Mesenteric fat pad (tissue), 1 donor: ENCODE measurements around the gene SLC19A1. TPM values are rescaled to one million over a fixed set of nuclear protein-coding genes. Genes with fewer than 3 reads are reported as not detected.

Source experiments
- DNase-seq: peaks from one replicate; pipeline ENCODE4 v3.0.0-alpha.2; 2020; ENCODE audit warnings: low spot score
- long read RNA-seq: library from polyadenylated mRNA; unstranded; transcript quantifications from one replicate; pipeline ENCODE4 v2.0.0, GENCODE V29; 2020
- total RNA-seq: library from RNA; stranded (reverse); fragmentation: NEBNext Ultra II Directional; extraction: Animal tissue kit (Norgen Biotek cat#: 25700); gene quantifications from one replicate; pipeline ENCODE4 v1.2.1, GENCODE V29; 2021
- donor health status: DM: yes; HTN: yes; CAD: no.

SLC19A1 gene
- total RNA-seq = 21.7 TPM
- long read RNA-seq, transcript SLC19A1-209 (5 exons, 1,896 nt) = major isoform, 14 of 73 reads
- long read RNA-seq, transcript SLC19A1-201 (6 exons, 3,811 nt) = minor isoform, 12 of 73 reads
- long read RNA-seq, transcript SLC19A1-202 (6 exons, 1,884 nt) = minor isoform, 5 of 73 reads
- long read RNA-seq, partial matches to known transcripts = 20 of 73 reads
- long read RNA-seq, other reads (novel, unspliced or antisense) = 22 of 73 reads

GRCh38 chr21:45542242-45542666, at the start of gene SLC19A1:
Gene SLC19A1, minus strand, starts transcription at chr21:45542440. Its CDS starts 4,481 bp downstream, at chr21:45537959.
- DNase-seq = peak; percentile 92

GRCh38 chr21:45591619-45592207, 49.5 kb upstream of the SLC19A1 start:
- no peak for DNase-seq

GRCh38 chr21:45590726-45591618, 48.7 kb upstream of the SLC19A1 start:
- peak; percentile 89 for DNase-seq

DNA sequence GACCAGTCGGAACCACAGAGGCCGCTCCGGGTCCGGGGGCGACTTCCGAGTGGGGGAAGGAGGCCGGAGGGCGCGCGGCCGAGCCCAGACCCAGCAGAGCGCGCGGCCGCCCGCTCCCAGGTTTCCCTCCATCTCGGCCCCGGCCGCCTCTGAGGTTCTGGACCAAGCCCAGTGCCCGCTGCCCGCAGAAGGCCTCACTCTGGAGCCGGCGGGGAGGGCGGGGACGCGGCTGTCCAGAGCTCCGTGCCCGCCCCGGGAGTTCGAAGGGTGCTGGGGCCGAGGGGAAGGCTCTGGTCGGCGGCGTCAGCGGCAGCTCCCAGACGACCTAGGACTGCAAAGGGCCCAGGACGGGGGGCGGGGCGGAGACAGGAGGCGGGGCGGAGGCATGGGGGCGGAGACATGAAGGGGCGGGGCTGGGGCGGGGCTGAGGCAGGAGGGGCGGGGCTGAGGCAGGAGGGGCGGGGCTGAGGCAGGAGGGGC, 48.0 kb upstream of the SLC19A1 start:
- peak; percentile 89 for DNase-seq

DNA sequence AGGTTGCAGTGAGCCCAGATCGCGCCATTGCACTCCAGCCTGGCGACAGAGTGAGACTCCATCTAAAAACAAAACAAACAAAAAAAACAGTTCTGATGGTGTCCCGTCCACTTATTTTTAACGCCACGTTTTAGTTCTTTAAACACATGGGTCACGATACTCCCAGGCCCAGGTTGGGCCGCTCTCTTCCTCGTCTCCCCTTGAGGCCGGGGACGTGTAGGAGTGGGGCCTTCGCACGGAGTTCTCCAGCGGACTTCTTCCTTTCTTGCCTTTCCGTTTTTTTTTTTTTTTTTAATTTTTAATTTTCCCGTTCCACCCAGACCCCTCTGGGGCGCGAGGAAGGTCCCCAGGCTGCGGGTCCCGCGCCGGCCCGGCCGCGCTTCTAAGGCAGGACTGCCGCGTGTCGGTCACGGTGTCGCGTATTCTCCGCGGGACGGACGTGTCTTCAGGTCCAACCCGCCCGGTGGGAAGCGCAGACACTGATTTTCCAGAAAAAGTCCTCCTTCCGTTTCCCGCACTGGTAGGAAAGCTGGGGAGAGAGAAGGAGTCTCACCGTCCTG, 47.5 kb upstream of the SLC19A1 start:
- DNase-seq = peak; percentile 82

DNA sequence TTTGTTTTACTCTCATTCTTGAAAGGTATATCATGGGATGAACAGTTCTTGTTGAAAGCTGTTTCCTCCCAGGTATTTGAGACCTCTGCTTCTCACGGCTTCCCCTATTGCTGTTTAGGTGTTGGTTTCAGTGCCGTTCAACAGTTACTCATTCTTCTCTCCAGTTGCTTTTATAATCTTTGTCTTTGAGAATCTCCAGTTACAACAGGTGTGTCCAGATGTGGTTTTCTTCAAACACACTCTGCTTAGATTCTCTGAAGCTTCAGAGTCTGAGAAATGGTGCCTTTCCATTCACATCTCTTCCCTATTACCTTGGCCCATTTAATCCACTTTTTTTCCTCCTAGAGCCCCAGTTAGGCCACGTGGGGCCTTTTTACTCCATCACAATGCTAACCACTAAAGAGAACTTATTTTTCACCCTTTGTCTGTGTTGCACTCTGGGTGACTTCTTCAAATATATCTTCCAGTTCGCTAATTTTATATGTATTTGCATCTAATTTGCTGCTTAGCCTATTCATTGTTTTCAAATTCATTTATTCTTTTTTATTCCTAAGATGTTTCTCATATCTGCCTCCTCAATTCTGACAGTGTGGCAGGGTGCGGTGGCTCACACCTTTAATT, 46.7 kb upstream of the SLC19A1 start:
- DNase-seq = no peak

DNA sequence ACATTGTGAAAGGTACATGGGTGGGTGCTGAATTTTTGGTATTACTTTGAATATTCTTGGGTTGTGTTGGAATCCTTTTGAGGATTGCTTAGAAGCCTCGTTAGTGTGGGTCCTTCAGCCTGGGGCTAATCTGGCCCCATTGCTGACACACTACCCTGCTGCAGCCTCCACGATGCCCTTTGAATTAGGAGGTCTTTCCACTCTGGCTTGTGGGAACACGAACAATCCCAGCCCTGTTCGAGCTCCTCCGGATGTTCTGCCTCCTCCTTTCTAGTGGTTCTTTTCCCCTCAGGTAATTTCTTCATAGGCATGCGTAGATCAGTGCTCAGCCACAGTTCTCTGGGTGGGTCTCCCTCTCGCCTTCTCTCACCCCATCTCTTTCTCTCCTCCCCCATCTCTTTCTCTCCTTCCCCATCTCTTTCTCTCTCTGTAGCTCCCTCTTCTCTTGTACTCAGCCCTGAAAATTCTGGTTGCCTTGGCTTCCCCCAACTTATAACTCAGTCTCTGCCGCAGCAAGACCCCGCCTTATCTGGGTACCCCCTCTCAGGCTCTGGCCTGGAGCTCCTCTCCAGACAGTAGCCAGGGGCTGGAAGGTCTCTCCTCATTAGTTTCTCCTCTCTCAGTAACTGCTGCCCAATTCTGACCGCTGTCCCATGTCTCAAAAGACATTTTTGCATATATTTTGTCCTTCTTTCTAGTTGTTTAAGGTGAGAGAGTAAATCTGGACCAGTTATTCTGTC, 46.0 kb upstream of the SLC19A1 start:
- no peak for DNase-seq

DNA sequence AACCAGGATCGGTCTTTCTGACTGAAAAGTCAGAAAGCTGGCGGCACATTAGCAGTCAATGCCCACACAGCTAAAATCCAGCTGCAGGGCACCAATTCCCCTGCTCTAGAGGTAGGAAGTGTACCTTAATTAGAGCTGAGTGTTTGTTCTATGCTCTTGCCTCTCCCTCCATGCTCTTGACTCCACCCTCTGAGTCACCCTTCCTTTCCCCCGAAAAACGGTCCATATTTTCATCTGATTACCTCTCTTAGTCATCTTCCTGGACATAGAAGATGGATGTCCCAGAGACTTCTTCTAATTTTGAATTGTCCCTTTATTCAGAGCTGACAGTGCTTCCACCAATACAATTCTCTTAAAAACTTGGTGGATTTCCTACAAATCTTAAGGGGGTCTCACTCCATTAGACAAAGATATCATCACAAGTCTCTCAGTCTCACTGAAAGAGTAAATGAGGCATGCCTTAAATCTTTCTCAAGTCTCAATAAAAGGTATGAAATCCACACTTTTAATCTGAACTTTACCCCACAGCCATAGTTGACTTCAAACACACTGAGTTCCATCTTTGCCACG, 44.1 kb upstream of the SLC19A1 start:
- no peak for DNase-seq

GRCh38 chr21:45584786-45585185, 42.5 kb upstream of the SLC19A1 start:
- DNase-seq = peak; percentile 30

DNA sequence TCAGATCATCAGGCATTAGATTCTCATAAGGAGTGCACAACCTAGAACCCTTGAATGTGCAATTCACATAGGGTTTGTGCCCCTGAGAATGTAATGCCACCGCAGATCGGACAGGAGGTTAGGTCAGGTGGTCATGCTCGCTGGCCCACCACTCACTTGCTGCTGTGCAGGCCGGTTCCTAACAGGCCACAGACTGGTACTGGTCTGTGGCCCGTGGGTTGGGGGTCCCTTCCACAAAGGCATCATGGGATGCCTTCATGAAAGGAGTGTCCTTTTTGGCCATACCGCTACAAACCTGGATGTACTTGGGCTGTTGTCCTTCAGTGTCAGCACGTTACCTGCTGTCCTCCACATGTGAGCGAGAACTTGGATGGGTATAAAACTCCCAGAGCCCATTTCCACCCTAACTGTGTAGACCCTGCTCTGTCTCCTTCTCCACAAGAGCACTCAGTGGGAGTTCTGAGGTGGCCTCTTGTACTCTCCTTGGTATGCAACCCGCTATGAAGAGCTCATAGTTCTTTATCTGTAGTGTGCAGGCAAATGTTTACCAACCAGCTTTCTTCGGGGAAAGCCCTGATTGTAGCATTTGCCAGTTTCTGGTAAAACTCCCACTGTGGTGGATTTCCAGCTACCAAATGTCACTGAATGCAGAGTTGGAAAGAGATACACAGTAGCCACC, 41.7 kb upstream of the SLC19A1 start:
- DNase-seq = peak; percentile 64

DNA sequence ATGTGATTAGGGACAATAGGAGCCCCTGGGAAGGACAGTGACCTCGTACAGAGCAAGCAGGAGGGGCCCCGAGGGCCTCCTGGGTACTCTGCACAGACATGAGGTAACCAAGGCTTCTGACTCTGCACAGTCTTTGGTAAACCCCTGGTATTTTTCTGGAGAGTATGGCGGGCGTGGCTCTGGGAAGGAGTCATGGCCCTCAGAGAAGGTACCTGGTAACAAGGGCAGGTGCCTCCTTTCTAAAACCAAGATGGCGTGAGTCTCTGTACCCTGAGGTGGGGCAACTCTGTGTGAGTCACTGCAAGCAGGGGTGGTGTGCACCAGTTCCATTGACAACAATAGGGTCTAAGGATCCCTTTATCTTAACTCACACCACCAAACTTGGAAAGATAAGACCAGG, 39.9 kb upstream of the SLC19A1 start:
- peak; percentile 47 for DNase-seq

DNA sequence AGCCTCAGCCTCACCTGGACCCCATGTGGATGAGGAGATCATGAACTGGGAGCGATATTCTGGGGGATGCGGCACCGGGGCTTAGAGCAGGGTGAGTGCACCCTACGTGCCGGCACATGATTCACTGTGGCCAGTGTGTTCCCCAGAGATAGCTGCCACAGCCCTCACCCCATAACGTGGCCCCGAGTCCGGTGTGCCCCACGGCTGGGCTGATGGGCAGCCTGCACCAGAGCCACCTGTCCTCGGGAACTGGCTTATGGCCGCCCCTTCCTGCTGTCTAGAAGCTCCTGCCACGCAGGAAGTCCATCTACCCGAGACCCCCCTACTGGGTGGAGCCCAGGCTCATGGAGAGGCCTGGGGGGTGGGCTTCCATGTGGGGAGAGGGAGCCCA, 39.1 kb upstream of the SLC19A1 start:
- DNase-seq = peak; percentile 82

DNA sequence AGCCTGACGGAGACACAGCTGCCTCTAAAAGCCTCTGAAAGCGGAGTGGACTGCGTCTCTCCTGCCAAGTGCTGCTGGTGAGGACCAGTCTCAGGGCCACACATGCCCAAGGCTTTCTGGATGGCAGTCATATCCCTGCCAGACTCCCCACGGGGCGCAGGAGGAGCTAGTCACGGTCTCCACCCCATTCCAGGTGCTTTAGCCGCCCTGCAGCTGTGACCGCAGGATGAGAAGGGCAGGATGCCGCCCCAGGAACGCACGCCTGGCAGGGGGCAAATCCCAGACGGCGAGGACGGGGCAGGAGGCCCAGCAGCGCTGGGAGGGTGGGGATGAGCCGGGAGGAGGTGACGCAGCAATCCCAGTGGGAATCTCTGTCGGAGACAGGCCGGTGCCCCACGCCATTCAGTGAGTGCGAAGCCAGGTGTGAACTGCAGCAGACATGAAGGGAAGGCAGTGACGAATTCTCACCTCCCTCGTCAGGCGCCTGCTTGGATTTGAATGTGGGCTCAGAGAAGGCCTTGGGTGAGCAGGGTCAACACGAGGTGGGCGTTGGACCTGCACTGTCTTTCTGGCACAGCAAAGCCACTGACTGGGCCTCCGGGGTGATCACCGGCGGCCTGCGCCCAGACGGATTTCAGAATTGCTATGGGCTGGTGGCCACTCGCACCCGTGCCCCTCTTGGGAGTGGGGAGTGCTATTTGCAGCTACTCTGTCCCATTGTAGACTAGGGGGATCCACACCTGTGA, 38.5 kb upstream of the SLC19A1 start:
- DNase-seq = peak; percentile 86

DNA sequence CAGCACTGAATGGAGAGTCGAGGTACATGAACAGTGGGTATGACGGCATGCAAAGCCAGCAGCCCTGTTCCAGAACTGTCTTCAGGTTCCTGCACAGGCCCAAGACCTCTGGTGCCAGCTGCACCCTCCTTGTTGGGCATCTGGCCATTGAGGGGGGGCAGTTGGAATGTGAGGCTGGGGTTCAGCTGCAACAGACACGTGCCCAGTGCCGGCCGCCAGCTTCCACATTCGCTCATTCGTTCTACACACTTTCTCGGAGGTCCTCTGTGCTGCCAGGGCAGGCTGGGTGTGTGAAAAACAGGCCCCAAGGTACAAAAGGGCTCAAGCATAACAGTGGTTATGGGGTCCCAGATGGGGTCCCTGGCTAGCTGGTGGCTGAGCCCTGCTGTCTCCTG, 37.9 kb upstream of the SLC19A1 start:
- peak; percentile 69 for DNase-seq

GRCh38 chr21:45579383-45580180, 37.3 kb upstream of the SLC19A1 start:
- DNase-seq = peak; percentile 88

GRCh38 chr21:45578811-45579381, 36.7 kb upstream of the SLC19A1 start:
- peak; percentile 60 for DNase-seq

DNA sequence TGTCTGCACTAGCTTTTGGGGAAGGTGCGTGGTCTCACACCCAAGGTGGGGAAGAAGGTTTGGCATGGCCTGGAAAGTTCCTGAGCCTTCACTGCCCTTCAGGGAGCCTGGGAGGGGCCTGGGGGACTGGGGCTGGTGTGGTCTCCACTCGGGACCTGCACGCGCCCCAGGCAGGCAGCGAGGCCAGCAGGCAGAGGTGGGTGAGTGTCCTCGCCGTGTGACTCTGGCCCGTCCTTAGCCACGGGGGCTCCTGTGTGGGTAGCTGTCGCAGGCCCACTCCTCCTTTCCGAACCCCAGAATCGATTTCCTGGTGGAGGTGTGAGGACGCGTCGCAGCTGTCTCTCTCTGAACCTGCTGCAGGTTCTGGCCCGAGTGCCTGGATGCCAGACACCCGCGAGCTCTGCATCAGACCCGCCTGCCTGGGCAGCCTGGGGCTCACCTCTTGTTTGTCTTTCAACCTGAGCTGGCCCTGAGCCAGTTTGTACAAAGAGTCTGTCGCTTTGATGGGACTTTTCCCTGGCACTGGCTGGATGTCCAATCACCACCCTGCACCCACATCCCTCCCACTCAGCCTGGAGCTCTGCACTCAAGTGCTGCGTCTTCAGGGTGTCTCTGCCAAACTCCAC, 36.0 kb upstream of the SLC19A1 start:
- DNase-seq = peak; percentile 89
